WTC11 (cell line): ENCODE data around the gene SYNPO2. TPM values are rescaled to one million over a fixed set of nuclear protein-coding genes. Genes with fewer than 3 reads are reported as not detected.

ENCODE experiments used
- ATAC-seq: fragments of 200-7000 bp; cut with Tn5 transposase; 2 replicates; pipeline ENCODE4 v1.10.0; 2021; ENCODE audit warnings: mild to moderate bottlenecking, moderate library complexity
- CTCF ChIA-PET: fragments of 300-600 bp; sonication (Branson Sonifier 250); formaldehyde crosslinking; loops from one replicate; lab custom pipeline; 2021; ENCODE audit warnings: antibody characterized with exemption; lab: Charles Lee
- POLR2A ChIA-PET: fragments of 350-600 bp; sonication (Branson Sonifier 250); formaldehyde crosslinking; loops from one replicate; lab custom pipeline; 2021; ENCODE audit warnings: antibody characterized with exemption; lab: Charles Lee
- DNase-seq: peaks from one replicate; pipeline ENCODE4 v3.0.0; 2021; ENCODE audit warnings: low spot score
- H3K27ac Mint-ChIP-seq: 2 replicates; pipeline ENCODE4 v1.8.0; 2021; ENCODE audit warnings: mixed read lengths
- H3K27me3 Mint-ChIP-seq: 2 replicates; pipeline ENCODE4 v1.8.0; 2021; ENCODE audit warnings: low read depth, mild to moderate bottlenecking, moderate library complexity, mixed read lengths
- H3K36me3 Mint-ChIP-seq: 2 replicates; pipeline ENCODE4 v1.8.0; 2021; ENCODE audit warnings: mixed read lengths
- H3K4me1 Mint-ChIP-seq: 2 replicates; pipeline ENCODE4 v1.8.0; 2022; ENCODE audit warnings: mixed read lengths
- H3K4me3 Mint-ChIP-seq: 2 replicates; pipeline ENCODE4 v1.8.0; 2021; ENCODE audit warnings: mild to moderate bottlenecking, moderate library complexity, mixed read lengths
- H3K9me3 Mint-ChIP-seq: 2 replicates; pipeline ENCODE4 v1.8.0; 2021; ENCODE audit warnings: mixed read lengths
- ARID4B ChIP-seq: sonication (generic); formaldehyde crosslinking; IDR thresholded peaks from 2 replicates; pipeline ENCODE4 v1.8.0; 2023; ENCODE audit warnings: missing genetic modification reagents, mild to moderate bottlenecking, borderline replicate concordance
- ATF6 ChIP-seq: sonication (generic); formaldehyde crosslinking; IDR thresholded peaks from 2 replicates; pipeline ENCODE4 v1.8.1; 2023; ENCODE audit warnings: mild to moderate bottlenecking, missing genetic modification reagents
- CBFB ChIP-seq: sonication (generic); formaldehyde crosslinking; IDR thresholded peaks from 2 replicates; pipeline ENCODE4 v1.8.1; 2022; ENCODE audit warnings: mild to moderate bottlenecking, low read depth, missing genetic modification reagents
- FOXJ3 ChIP-seq: sonication (generic); formaldehyde crosslinking; IDR thresholded peaks from 2 replicates; pipeline ENCODE4 v1.9.0; 2021; ENCODE audit warnings: missing genetic modification reagents, mild to moderate bottlenecking, borderline replicate concordance
- FOXP1 ChIP-seq: sonication (generic); formaldehyde crosslinking; IDR thresholded peaks from 2 replicates; pipeline ENCODE4 v1.8.0; 2022; ENCODE audit warnings: missing genetic modification reagents, mild to moderate bottlenecking, moderate library complexity, borderline replicate concordance
- NFATC4 ChIP-seq: fragments of 250-450 bp; sonication (Bioruptor Pico); IDR thresholded peaks from 2 replicates; pipeline ENCODE4 v1.9.0; 2021; ENCODE audit warnings: mild to moderate bottlenecking
- PREB ChIP-seq: sonication (generic); formaldehyde crosslinking; IDR thresholded peaks from 2 replicates; pipeline ENCODE4 v1.8.1; 2022; ENCODE audit warnings: mild to moderate bottlenecking, missing genetic modification reagents, moderate library complexity, borderline replicate concordance
- PRRX2 ChIP-seq: fragments of 250-450 bp; sonication (Bioruptor Pico); IDR thresholded peaks from 2 replicates; pipeline ENCODE4 v1.8.0; 2021; ENCODE audit warnings: mild to moderate bottlenecking
- TEAD4 ChIP-seq: sonication (generic); formaldehyde crosslinking; IDR thresholded peaks from 2 replicates; pipeline ENCODE4 v1.8.0; 2022; ENCODE audit warnings: mild to moderate bottlenecking, missing genetic modification reagents
- ZBTB43 ChIP-seq: sonication (generic); formaldehyde crosslinking; IDR thresholded peaks from 2 replicates; pipeline ENCODE4 v1.8.1; 2023; ENCODE audit warnings: mild to moderate bottlenecking, missing genetic modification reagents
- ZNF121 ChIP-seq: sonication (generic); formaldehyde crosslinking; IDR thresholded peaks from 2 replicates; pipeline ENCODE4 v1.8.0; 2023; ENCODE audit warnings: missing genetic modification reagents
- ZNF671 ChIP-seq: fragments of 250-450 bp; sonication (Bioruptor Pico); IDR thresholded peaks from 2 replicates; pipeline ENCODE4 v1.8.0; 2021; ENCODE audit warnings: mild to moderate bottlenecking
- total RNA-seq: library from RNA; stranded (reverse); gene quantifications from 3 replicates; pipeline ENCODE4 v1.2.3, GENCODE V29; 2021
- TF ChIP-seq, protein P1 (sequence below): sonication (generic); formaldehyde crosslinking; IDR thresholded peaks from 2 replicates; pipeline ENCODE4 v1.8.0; 2022; ENCODE audit warnings: missing genetic modification reagents
- TF ChIP-seq, protein P2 (sequence below): fragments of 250-450 bp; sonication (Bioruptor Pico); conservative IDR thresholded peaks from 2 replicates; pipeline ENCODE4 v1.9.0; 2021; ENCODE audit warnings: mild to moderate bottlenecking
- TF ChIP-seq, protein P3 (sequence below): sonication (generic); formaldehyde crosslinking; IDR thresholded peaks from 2 replicates; pipeline ENCODE4 v1.8.0; 2023; ENCODE audit warnings: mild to moderate bottlenecking, missing genetic modification reagents

SYNPO2 gene
- total RNA-seq, 1 experiment from 2014 or later: 1.9 TPM

DNA sequence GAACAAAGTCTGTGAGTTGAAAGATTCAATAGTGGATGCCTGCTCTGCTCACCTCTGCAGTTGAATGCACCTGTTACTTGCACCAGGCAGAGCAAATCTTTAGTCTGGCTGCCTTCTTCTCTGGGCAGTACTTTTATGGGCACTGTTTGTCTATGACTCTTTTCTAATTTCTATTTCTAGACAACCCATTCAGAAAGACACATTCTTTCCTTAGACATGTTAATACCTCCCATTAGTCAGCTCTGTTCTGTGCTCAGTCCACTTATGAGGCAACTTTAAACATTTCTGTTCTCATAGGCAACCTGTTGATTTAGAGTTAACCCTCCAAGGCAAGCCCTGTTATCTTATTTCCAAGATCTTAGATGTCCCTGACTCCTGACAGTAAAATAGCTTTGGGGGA is 108.9 kb downstream of the SYNPO2 start:
- Mint-ChIP-seq H3K27ac (no peak overlapping the region; the same call in 1 of the 2 replicates), H3K27me3 (no peaks in the 10 kb centered on the region), H3K36me3 (no peaks in the 10 kb centered on the region), H3K4me1 (peaks cover 33% of the 10 kb centered on the region), H3K9me3 (no peaks in the 10 kb centered on the region), H3K4me3 (no peak overlapping the region)
- ChIA-PET CTCF (no interaction called here), POLR2A (no interaction called here)
- ATAC-seq (no peak), DNase-seq (no peak)
- TF ChIP-seq TEAD4 (CRISPR knock-in tag) (no peak), ZNF671 (CRISPR knock-in tag) (no peak), ZBTB43 (CRISPR knock-in tag) (no peak), CBFB (CRISPR knock-in tag) (no peak), PREB (CRISPR knock-in tag) (no peak), ARID4B (CRISPR knock-in tag) (no peak), FOXJ3 (CRISPR knock-in tag) (no peak), NFATC4 (CRISPR knock-in tag) (no peak), PRRX2 (no peak), ZNF121 (CRISPR knock-in tag) (no peak), ATF6 (CRISPR knock-in tag) (no peak), FOXP1 (CRISPR knock-in tag) (no peak)
- TF ChIP-seq, protein P1, sequence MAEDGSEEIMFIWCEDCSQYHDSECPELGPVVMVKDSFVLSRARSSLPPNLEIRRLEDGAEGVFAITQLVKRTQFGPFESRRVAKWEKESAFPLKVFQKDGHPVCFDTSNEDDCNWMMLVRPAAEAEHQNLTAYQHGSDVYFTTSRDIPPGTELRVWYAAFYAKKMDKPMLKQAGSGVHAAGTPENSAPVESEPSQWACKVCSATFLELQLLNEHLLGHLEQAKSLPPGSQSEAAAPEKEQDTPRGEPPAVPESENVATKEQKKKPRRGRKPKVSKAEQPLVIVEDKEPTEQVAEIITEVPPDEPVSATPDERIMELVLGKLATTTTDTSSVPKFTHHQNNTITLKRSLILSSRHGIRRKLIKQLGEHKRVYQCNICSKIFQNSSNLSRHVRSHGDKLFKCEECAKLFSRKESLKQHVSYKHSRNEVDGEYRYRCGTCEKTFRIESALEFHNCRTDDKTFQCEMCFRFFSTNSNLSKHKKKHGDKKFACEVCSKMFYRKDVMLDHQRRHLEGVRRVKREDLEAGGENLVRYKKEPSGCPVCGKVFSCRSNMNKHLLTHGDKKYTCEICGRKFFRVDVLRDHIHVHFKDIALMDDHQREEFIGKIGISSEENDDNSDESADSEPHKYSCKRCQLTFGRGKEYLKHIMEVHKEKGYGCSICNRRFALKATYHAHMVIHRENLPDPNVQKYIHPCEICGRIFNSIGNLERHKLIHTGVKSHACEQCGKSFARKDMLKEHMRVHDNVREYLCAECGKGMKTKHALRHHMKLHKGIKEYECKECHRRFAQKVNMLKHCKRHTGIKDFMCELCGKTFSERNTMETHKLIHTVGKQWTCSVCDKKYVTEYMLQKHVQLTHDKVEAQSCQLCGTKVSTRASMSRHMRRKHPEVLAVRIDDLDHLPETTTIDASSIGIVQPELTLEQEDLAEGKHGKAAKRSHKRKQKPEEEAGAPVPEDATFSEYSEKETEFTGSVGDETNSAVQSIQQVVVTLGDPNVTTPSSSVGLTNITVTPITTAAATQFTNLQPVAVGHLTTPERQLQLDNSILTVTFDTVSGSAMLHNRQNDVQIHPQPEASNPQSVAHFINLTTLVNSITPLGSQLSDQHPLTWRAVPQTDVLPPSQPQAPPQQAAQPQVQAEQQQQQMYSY (CRISPR knock-in tag): no peak
- TF ChIP-seq, protein P2, sequence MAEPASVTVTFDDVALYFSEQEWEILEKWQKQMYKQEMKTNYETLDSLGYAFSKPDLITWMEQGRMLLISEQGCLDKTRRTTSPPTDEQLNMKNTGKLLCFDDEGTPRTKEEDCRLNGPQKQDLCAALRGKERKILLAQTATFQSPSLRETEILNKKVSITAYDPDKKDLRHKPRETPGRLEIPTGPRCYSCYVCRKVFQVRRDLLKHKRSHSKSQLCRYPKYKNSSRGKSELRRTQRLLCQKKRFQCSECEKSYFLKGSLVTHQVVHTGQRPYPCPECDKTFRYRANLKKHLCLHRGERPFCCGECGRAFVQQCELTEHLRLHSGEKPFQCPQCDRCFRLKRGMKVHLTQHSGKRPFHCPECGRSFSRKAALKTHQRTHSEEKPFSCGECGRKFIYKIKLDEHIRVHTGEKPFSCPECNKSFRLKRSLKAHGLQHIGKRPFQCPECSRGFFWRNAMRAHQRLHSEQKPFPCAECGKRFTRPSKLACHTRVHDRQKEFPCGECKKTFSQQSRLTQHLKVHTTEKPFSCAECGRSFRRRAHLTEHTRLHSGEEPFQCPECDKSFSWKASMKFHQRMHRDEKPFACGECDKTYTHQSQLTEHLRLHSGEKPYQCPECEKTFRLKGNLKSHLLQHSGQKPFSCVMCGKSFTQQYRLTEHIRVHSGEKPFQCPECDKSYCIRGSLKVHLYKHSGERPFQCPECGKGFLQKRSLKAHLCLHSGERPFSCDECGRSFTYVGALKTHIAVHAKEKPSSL (CRISPR knock-in tag): no peak
- TF ChIP-seq, protein P3, sequence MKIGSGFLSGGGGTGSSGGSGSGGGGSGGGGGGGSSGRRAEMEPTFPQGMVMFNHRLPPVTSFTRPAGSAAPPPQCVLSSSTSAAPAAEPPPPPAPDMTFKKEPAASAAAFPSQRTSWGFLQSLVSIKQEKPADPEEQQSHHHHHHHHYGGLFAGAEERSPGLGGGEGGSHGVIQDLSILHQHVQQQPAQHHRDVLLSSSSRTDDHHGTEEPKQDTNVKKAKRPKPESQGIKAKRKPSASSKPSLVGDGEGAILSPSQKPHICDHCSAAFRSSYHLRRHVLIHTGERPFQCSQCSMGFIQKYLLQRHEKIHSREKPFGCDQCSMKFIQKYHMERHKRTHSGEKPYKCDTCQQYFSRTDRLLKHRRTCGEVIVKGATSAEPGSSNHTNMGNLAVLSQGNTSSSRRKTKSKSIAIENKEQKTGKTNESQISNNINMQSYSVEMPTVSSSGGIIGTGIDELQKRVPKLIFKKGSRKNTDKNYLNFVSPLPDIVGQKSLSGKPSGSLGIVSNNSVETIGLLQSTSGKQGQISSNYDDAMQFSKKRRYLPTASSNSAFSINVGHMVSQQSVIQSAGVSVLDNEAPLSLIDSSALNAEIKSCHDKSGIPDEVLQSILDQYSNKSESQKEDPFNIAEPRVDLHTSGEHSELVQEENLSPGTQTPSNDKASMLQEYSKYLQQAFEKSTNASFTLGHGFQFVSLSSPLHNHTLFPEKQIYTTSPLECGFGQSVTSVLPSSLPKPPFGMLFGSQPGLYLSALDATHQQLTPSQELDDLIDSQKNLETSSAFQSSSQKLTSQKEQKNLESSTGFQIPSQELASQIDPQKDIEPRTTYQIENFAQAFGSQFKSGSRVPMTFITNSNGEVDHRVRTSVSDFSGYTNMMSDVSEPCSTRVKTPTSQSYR (CRISPR knock-in tag): no peak
